Measurements from ENCODE around the gene ZHX3.

Gene ZHX3

DNA sequence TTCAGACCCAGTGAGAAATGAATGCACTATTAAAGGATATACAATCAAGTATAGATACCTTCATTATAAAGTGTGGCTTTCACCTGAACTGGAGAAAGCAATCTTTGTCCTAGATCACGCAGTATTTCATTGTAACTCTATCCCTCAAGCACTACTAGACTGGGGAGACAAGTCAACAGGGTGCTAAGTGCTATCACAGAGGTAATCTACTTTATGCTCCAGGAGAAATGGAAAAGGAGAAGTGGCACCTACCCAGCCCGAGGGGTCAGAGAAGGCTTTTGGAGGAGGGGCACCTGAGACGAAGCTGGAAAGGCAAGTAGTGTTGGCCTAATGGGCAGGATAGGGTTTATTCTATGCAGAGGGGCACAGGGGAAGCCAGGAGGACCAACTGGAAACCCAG lies 17.1 kb downstream of the ZHX3 start:
- H3K4me3 ChIP-seq (ENCODE audit: low read depth, low read length) = no peak overlapping the region
- ChIA-PET CTCF (interaction anchor here (1.3 kb wide), 1 partner anchor 8 kb away, joined by 3 read pairs; no protein-coding TSS in a partner anchor), POLR2A (no interaction called here)
- DNase-seq (ENCODE audit: low read depth, low spot score) = no peak
- TF ChIP-seq CTCF (IDR thresholded peaks at IDR 0.05; ENCODE audit: insufficient read depth, low read length, missing control alignments) = no peak

- TF ChIP-seq CTCF (IDR thresholded peaks at IDR 0.05; ENCODE audit: insufficient read depth, low read length, missing control alignments) = no peak
- CTCF ChIA-PET = interaction anchor here (1.5 to 1.6 kb wide), 2 partner anchors 9 to 41 kb away, joined by 3 to 4 read pairs; partner anchors contain the start of gene LPIN3
- no peak overlapping the region for H3K4me3 ChIP-seq (ENCODE audit: low read depth, low read length)
- no peak for DNase-seq (ENCODE audit: low read depth, low spot score)
- POLR2A ChIA-PET = no interaction called here
These were observed 17.6 kb downstream of the ZHX3 start for GRCh38 chr20:41299899-41300298.

- CTCF ChIA-PET = interaction anchor here (1.1 kb wide), 1 partner anchor 46 kb away, joined by 3 read pairs; no protein-coding TSS in a partner anchor
These were observed 24.1 kb downstream of the ZHX3 start for GRCh38 chr20:41293269-41294037.

GRCh38 chr20:41290804-41291389 lies 26.6 kb downstream of the ZHX3 start:
- CTCF ChIA-PET = interaction anchor here (1.0 to 1.2 kb wide), 2 partner anchors 15 to 21 kb away, joined by 3 read pairs; no protein-coding TSS in a partner anchor
- no peak overlapping the region for H3K4me3 ChIP-seq (ENCODE audit: low read depth, low read length)
- TF ChIP-seq CTCF (IDR thresholded peaks at IDR 0.05; ENCODE audit: insufficient read depth, low read length, missing control alignments) = no peak
- DNase-seq (ENCODE audit: low read depth, low spot score) = no peak
- POLR2A ChIA-PET = no interaction called here

More at GRCh38 chr20:41293269-41294037, 24.1 kb downstream of the ZHX3 start:
- POLR2A ChIA-PET = no interaction called here
- H3K4me3 ChIP-seq (ENCODE audit: low read depth, low read length) = no peak overlapping the region
- no peak for TF ChIP-seq CTCF (IDR thresholded peaks at IDR 0.05; ENCODE audit: insufficient read depth, low read length, missing control alignments)
- no peak for DNase-seq (ENCODE audit: low read depth, low spot score)

DNA sequence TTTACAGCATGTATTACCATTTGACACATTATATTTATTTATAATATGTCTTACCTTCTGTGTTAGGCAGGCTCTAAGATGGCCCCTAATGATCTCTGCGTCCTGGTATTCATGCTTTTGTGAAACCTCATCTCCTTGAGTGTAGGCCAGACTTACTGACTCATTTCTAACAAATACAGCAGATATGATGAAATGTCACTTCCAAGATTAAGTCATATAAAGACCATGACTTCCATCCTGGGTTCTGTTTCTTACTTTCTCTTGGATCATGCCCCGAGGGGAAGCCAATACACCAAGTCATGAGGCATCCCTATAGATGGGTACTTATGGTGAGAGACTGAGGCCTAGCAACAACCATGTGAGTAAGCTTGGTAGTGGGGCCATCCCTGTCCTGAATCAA lies 30.2 kb downstream of the ZHX3 start:
- CTCF ChIA-PET = no interaction called here

More for the DNA sequence above, 30.2 kb downstream of the ZHX3 start:
- no peak for TF ChIP-seq CTCF (IDR thresholded peaks at IDR 0.05; ENCODE audit: insufficient read depth, low read length, missing control alignments)
- POLR2A ChIA-PET = no interaction called here
- no peak overlapping the region for H3K4me3 ChIP-seq (ENCODE audit: low read depth, low read length)
- peak; percentile 59 for DNase-seq (ENCODE audit: low read depth, low spot score)

Data from AG04449 (cell line).